OCI-LY1 (cell line): ENCODE results near the gene PRKAR2B.

Experiments
- H2AFZ ChIP-seq: fragments of 200-600 bp; sonication (generic), shearing (Covaris generic); 2 replicates; pipeline ENCODE4 v1.6.0; 2014; ENCODE audit warnings: antibody characterized with exemption, mild to moderate bottlenecking, low read length
- H3F3A ChIP-seq: fragments of 200-600 bp; sonication (generic), shearing (Covaris generic); 2 replicates; pipeline ENCODE4 v1.6.0; 2014; ENCODE audit warnings: mild to moderate bottlenecking, antibody characterized with exemption, low read length, moderate library complexity; ENCODE audit not compliant: insufficient read depth
- H3K27ac ChIP-seq: fragments of 200-600 bp; sonication (generic); 2 replicates; pipeline ENCODE4 v1.5.1; 2014; ENCODE audit warnings: low read length, mixed run types, mild to moderate bottlenecking, low read depth; ENCODE audit not compliant: poor library complexity, severe bottlenecking
- H3K27me3 ChIP-seq: fragments of 200-600 bp; sonication (generic); 2 replicates; pipeline ENCODE4 v1.6.0; 2014; ENCODE audit warnings: antibody characterized with exemption, mild to moderate bottlenecking, low read length, moderate library complexity; ENCODE audit not compliant: insufficient read depth
- H3K36me3 ChIP-seq: fragments of 200-600 bp; sonication (generic); 2 replicates; pipeline ENCODE4 v1.6.1; 2014; ENCODE audit warnings: mild to moderate bottlenecking, antibody characterized with exemption, low read length, moderate library complexity, mixed read lengths; ENCODE audit not compliant: insufficient read depth
- H3K4me1 ChIP-seq: fragments of 200-600 bp; sonication (generic); 2 replicates; pipeline ENCODE4 v1.5.1; 2014; ENCODE audit warnings: mild to moderate bottlenecking, low read length, moderate library complexity; ENCODE audit not compliant: insufficient read depth, severe bottlenecking
- H3K4me2 ChIP-seq: fragments of 200-600 bp; sonication (generic), shearing (Covaris generic); 2 replicates; pipeline ENCODE4 v1.6.1; 2014; ENCODE audit warnings: low read length
- H3K4me3 ChIP-seq: fragments of 200-600 bp; sonication (generic); 2 replicates; pipeline ENCODE4 v1.5.1; 2014; ENCODE audit warnings: low read length, low read depth, mild to moderate bottlenecking, mixed read lengths; ENCODE audit not compliant: poor library complexity, severe bottlenecking
- H3K79me2 ChIP-seq: fragments of 200-600 bp; shearing (Covaris generic); 2 replicates; pipeline ENCODE4 v1.6.1; 2016; ENCODE audit warnings: mixed run types, low read length, mixed read lengths; ENCODE audit not compliant: insufficient read depth
- H3K9ac ChIP-seq: fragments of 200-600 bp; sonication (generic), shearing (Covaris generic); 2 replicates; pipeline ENCODE4 v1.6.1; 2014; ENCODE audit warnings: mild to moderate bottlenecking, low read length, mixed read lengths
- H3K9me2 ChIP-seq: fragments of 200-600 bp; sonication (generic), shearing (Covaris generic); 2 replicates; pipeline ENCODE4 v1.6.1; 2014; ENCODE audit warnings: low read depth, mild to moderate bottlenecking, low read length, mixed read lengths
- H3K9me3 ChIP-seq: fragments of 200-600 bp; shearing (Covaris generic); 2 replicates; pipeline ENCODE4 v1.6.1; 2014; ENCODE audit warnings: low read length, mixed read lengths
- H4K20me1 ChIP-seq: fragments of 200-600 bp; sonication (generic), shearing (Covaris generic); 2 replicates; pipeline ENCODE4 v1.6.0; 2016; ENCODE audit warnings: mild to moderate bottlenecking, low read length; ENCODE audit not compliant: insufficient read depth
- EZH2 ChIP-seq: fragments of 200-600 bp; sonication (generic), shearing (Covaris generic); IDR thresholded peaks from 2 replicates; pipeline ENCODE4 v1.8.0; 2017; ENCODE audit warnings: borderline replicate concordance, mixed run types, mild to moderate bottlenecking, antibody characterized with exemption, low read length, moderate library complexity, mixed read lengths
- TF ChIP-seq, protein P1 (sequence below): fragments of 200-600 bp; sonication (generic), shearing (Covaris generic); IDR thresholded peaks from 2 replicates; pipeline ENCODE4 v1.5.1; 2017; ENCODE audit warnings: mild to moderate bottlenecking, antibody characterized with exemption, low read length, moderate library complexity, mixed read lengths

PRKAR2B gene

GRCh38 chr7:107111196-107111595 lies 66.7 kb downstream of the PRKAR2B start:
- no peak overlapping the region for H3K9ac ChIP-seq
- no peak overlapping the region for H3K4me2 ChIP-seq
- no peak overlapping the region for H3K27ac ChIP-seq
- no peaks in the 10 kb centered on the region for H3K36me3 ChIP-seq
- no peaks in the 10 kb centered on the region for H3K9me3 ChIP-seq
- peaks cover 2% of the 10 kb centered on the region; the same call in 1 of the 2 replicates for H3K27me3 ChIP-seq
- no peaks in the 10 kb centered on the region for H3F3A ChIP-seq
- TF ChIP-seq, protein P1, sequence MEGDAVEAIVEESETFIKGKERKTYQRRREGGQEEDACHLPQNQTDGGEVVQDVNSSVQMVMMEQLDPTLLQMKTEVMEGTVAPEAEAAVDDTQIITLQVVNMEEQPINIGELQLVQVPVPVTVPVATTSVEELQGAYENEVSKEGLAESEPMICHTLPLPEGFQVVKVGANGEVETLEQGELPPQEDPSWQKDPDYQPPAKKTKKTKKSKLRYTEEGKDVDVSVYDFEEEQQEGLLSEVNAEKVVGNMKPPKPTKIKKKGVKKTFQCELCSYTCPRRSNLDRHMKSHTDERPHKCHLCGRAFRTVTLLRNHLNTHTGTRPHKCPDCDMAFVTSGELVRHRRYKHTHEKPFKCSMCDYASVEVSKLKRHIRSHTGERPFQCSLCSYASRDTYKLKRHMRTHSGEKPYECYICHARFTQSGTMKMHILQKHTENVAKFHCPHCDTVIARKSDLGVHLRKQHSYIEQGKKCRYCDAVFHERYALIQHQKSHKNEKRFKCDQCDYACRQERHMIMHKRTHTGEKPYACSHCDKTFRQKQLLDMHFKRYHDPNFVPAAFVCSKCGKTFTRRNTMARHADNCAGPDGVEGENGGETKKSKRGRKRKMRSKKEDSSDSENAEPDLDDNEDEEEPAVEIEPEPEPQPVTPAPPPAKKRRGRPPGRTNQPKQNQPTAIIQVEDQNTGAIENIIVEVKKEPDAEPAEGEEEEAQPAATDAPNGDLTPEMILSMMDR, result no peak
- TF ChIP-seq EZH2, result no peak
- H2AFZ ChIP-seq, result no peak overlapping the region
- H3K4me3 ChIP-seq, result no peak overlapping the region
- no peaks in the 10 kb centered on the region for H3K4me1 ChIP-seq
- no peaks in the 10 kb centered on the region for H4K20me1 ChIP-seq
- no peaks in the 10 kb centered on the region for H3K9me2 ChIP-seq
- no peaks in the 10 kb centered on the region for H3K79me2 ChIP-seq

GRCh38 chr7:107113866-107114265 lies 69.4 kb downstream of the PRKAR2B start:
- H3K36me3 ChIP-seq, result no peaks in the 10 kb centered on the region
- H3K4me2 ChIP-seq, result no peak overlapping the region
- H3K9ac ChIP-seq, result no peak overlapping the region
- H3K4me1 ChIP-seq, result no peaks in the 10 kb centered on the region
- no peaks in the 10 kb centered on the region for H3K79me2 ChIP-seq
- no peak overlapping the region for H3K27ac ChIP-seq
- H2AFZ ChIP-seq, result no peak overlapping the region
- H4K20me1 ChIP-seq, result no peaks in the 10 kb centered on the region
- TF ChIP-seq, protein P1, result no peak
- no peak for TF ChIP-seq EZH2
- H3K27me3 ChIP-seq, result 0 out of 2 replicates have a peak, but pooled peaks cover 2% of the 10 kb centered on the region
- no peaks in the 10 kb centered on the region for H3F3A ChIP-seq
- H3K4me3 ChIP-seq, result no peak overlapping the region
- H3K9me3 ChIP-seq, result no peaks in the 10 kb centered on the region
- no peaks in the 10 kb centered on the region for H3K9me2 ChIP-seq

DNA sequence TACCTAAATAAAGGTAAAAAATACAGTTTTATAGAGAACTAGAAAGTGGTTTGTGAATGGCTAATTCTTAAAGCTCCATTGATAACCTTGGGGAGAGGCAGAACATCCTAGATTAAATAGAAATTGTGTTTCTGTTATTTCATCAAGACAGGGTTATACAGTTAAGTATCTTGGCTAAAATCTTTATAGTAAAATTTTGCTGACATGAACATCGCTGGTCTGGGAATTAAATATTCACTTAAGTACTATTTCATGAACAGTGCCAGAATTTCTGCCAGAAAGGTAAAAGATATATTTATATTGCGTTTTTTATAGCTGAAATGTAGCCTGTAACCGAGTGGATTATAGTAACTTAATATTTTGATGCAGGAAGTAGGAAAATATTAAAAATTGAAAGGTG lies 70.6 kb downstream of the PRKAR2B start:
- H3K4me1 ChIP-seq, result no peaks in the 10 kb centered on the region
- no peaks in the 10 kb centered on the region for H3K79me2 ChIP-seq
- H2AFZ ChIP-seq, result no peak overlapping the region
- H3K9me3 ChIP-seq, result no peaks in the 10 kb centered on the region
- H3K4me3 ChIP-seq, result no peak overlapping the region
- H4K20me1 ChIP-seq, result no peaks in the 10 kb centered on the region
- no peaks in the 10 kb centered on the region for H3K9me2 ChIP-seq
- H3K9ac ChIP-seq, result no peak overlapping the region
- no peaks in the 10 kb centered on the region for H3F3A ChIP-seq
- TF ChIP-seq, protein P1, result no peak
- TF ChIP-seq EZH2, result no peak
- H3K27me3 ChIP-seq, result 0 out of 2 replicates have a peak, but pooled peaks cover 2% of the 10 kb centered on the region
- H3K36me3 ChIP-seq, result no peaks in the 10 kb centered on the region
- no peak overlapping the region for H3K4me2 ChIP-seq
- no peak overlapping the region for H3K27ac ChIP-seq
